ENCODE measurements around the gene CCNL1.

CCNL1 gene

GRCh38 chr3:157127268-157127667, 32.7 kb downstream of the CCNL1 start:
- Histone ChIP-seq H3K79me2 (ENCODE audit: insufficient read depth, low read length) (no peaks in the 10 kb centered on the region), H3K9ac (ENCODE audit: low read depth, low read length, poor library complexity, severe bottlenecking) (no peak overlapping the region), H2AFZ (ENCODE audit: low read length) (no peak overlapping the region), H3K4me2 (ENCODE audit: low read depth, low read length, poor library complexity, severe bottlenecking) (no peak overlapping the region), H3K9me2 (replicated peaks; ENCODE audit: low read depth, low read length) (no peaks in the 10 kb centered on the region), H3F3A (ENCODE audit: low read depth) (no peaks in the 10 kb centered on the region), H4K20me1 (ENCODE audit: insufficient read depth, low read length, poor library complexity, severe bottlenecking) (no peaks in the 10 kb centered on the region), H3K9me3 (ENCODE audit: insufficient read depth, low read depth, low read length) (no peaks in the 10 kb centered on the region), H3K36me3 (ENCODE audit: insufficient read depth, low read length) (no peaks in the 10 kb centered on the region), H3K27me3 (ENCODE audit: insufficient read depth, low read length, poor library complexity, severe bottlenecking) (no peaks in the 10 kb centered on the region), H3K4me3 (ENCODE audit: low read length, poor library complexity, severe bottlenecking) (no peak overlapping the region), H3K4me1 (ENCODE audit: insufficient read depth, low read length, poor library complexity, severe bottlenecking) (peaks cover 21% of the 10 kb centered on the region)
- TF ChIP-seq CTCF (conservative IDR thresholded peaks at IDR 0.05; ENCODE audit: low read length) = no peak
- TF ChIP-seq EZH2phosphoT487 (IDR thresholded peaks at IDR 0.05; ENCODE audit: borderline replicate concordance) = no peak

GRCh38 chr3:157126365-157126764, 33.6 kb downstream of the CCNL1 start:
- no peaks in the 10 kb centered on the region for H3K9me3 ChIP-seq (ENCODE audit: insufficient read depth, low read depth, low read length)
- TF ChIP-seq CTCF (conservative IDR thresholded peaks at IDR 0.05; ENCODE audit: low read length) (no peak), EZH2phosphoT487 (IDR thresholded peaks at IDR 0.05; ENCODE audit: borderline replicate concordance) (no peak)
- no peaks in the 10 kb centered on the region for H3K27me3 ChIP-seq (ENCODE audit: insufficient read depth, low read length, poor library complexity, severe bottlenecking)
- no peaks in the 10 kb centered on the region for H3K9me2 ChIP-seq (replicated peaks; ENCODE audit: low read depth, low read length)
- H3F3A ChIP-seq (ENCODE audit: low read depth) = no peaks in the 10 kb centered on the region
- no peak overlapping the region for H3K9ac ChIP-seq (ENCODE audit: low read depth, low read length, poor library complexity, severe bottlenecking)
- no peaks in the 10 kb centered on the region for H4K20me1 ChIP-seq (ENCODE audit: insufficient read depth, low read length, poor library complexity, severe bottlenecking)
- H2AFZ ChIP-seq (ENCODE audit: low read length) = no peak overlapping the region
- H3K36me3 ChIP-seq (ENCODE audit: insufficient read depth, low read length) = no peaks in the 10 kb centered on the region
- H3K4me2 ChIP-seq (ENCODE audit: low read depth, low read length, poor library complexity, severe bottlenecking) = no peak overlapping the region
- H3K4me1 ChIP-seq (ENCODE audit: insufficient read depth, low read length, poor library complexity, severe bottlenecking) = peaks cover 21% of the 10 kb centered on the region
- H3K4me3 ChIP-seq (ENCODE audit: low read length, poor library complexity, severe bottlenecking) = no peak overlapping the region
- H3K79me2 ChIP-seq (ENCODE audit: insufficient read depth, low read length) = no peaks in the 10 kb centered on the region

GRCh38 chr3:157125101-157125500, 34.8 kb downstream of the CCNL1 start:
- no peaks in the 10 kb centered on the region for H3K79me2 ChIP-seq (ENCODE audit: insufficient read depth, low read length)
- H3K9ac ChIP-seq (ENCODE audit: low read depth, low read length, poor library complexity, severe bottlenecking) = no peak overlapping the region
- no peaks in the 10 kb centered on the region for H3F3A ChIP-seq (ENCODE audit: low read depth)
- H3K36me3 ChIP-seq (ENCODE audit: insufficient read depth, low read length) = no peaks in the 10 kb centered on the region
- H3K4me1 ChIP-seq (ENCODE audit: insufficient read depth, low read length, poor library complexity, severe bottlenecking) = peaks cover 18% of the 10 kb centered on the region
- H3K4me3 ChIP-seq (ENCODE audit: low read length, poor library complexity, severe bottlenecking) = no peak overlapping the region
- H3K9me3 ChIP-seq (ENCODE audit: insufficient read depth, low read depth, low read length) = no peaks in the 10 kb centered on the region
- no peak overlapping the region for H3K4me2 ChIP-seq (ENCODE audit: low read depth, low read length, poor library complexity, severe bottlenecking)
- no peak overlapping the region for H2AFZ ChIP-seq (ENCODE audit: low read length)
- TF ChIP-seq CTCF (conservative IDR thresholded peaks at IDR 0.05; ENCODE audit: low read length) (no peak), EZH2phosphoT487 (IDR thresholded peaks at IDR 0.05; ENCODE audit: borderline replicate concordance) (no peak)
- H3K9me2 ChIP-seq (replicated peaks; ENCODE audit: low read depth, low read length) = no peaks in the 10 kb centered on the region
- H3K27me3 ChIP-seq (ENCODE audit: insufficient read depth, low read length, poor library complexity, severe bottlenecking) = no peaks in the 10 kb centered on the region
- H4K20me1 ChIP-seq (ENCODE audit: insufficient read depth, low read length, poor library complexity, severe bottlenecking) = no peaks in the 10 kb centered on the region

Measured in Loucy (cell line).